Tibial nerve (tissue), 4 donors: ENCODE results near the gene TFE3.

Source experiments
- EP300 ChIP-seq, 2 donors: sonication (generic); formaldehyde crosslinking; IDR thresholded peaks; one replicate each; pipeline ENCODE4 v1.6.1; 2017; ENCODE audit warnings: antibody characterized with exemption in 2 of 2, mild to moderate bottlenecking in 1 of 2
- POLR2A ChIP-seq, 2 donors: fragments of 450-650 bp; IDR thresholded peaks; one replicate each; pipeline ENCODE4 v1.6.1; 2017; ENCODE audit warnings: antibody characterized with exemption in 2 of 2, mild to moderate bottlenecking in 2 of 2, moderate library complexity in 2 of 2
- TF ChIP-seq, protein P1 (sequence below), 5 experiments: fragments of 200-600 bp in 3 of 5; fragments of 450-650 bp in 2 of 5; sonication (generic) in 3 of 5; IDR thresholded peaks; one replicate each; pipeline ENCODE4 v1.5.1; 2016 to 2019; ENCODE audit warnings: antibody characterized with exemption in 5 of 5, mild to moderate bottlenecking in 3 of 5, moderate library complexity in 2 of 5

- TF ChIP-seq POLR2A (IDR thresholded peaks at IDR 0.05) (no peak), EP300 (IDR thresholded peaks at IDR 0.05) (no peak)
- TF ChIP-seq, protein P1, sequence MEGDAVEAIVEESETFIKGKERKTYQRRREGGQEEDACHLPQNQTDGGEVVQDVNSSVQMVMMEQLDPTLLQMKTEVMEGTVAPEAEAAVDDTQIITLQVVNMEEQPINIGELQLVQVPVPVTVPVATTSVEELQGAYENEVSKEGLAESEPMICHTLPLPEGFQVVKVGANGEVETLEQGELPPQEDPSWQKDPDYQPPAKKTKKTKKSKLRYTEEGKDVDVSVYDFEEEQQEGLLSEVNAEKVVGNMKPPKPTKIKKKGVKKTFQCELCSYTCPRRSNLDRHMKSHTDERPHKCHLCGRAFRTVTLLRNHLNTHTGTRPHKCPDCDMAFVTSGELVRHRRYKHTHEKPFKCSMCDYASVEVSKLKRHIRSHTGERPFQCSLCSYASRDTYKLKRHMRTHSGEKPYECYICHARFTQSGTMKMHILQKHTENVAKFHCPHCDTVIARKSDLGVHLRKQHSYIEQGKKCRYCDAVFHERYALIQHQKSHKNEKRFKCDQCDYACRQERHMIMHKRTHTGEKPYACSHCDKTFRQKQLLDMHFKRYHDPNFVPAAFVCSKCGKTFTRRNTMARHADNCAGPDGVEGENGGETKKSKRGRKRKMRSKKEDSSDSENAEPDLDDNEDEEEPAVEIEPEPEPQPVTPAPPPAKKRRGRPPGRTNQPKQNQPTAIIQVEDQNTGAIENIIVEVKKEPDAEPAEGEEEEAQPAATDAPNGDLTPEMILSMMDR (IDR thresholded peaks at IDR 0.05): no peak
Observed at GRCh38 chrX:49030283-49030682, 12.9 kb downstream of the TFE3 start.
